ENCODE results near the gene MFSD6.
"Not testable (repeated sequence)": the region's sequence is repeated elsewhere in the genome, so short reads cannot be mapped to it uniquely, and the experiment has no call there.

MFSD6 gene

GRCh38 chr2:190481339-190481738, 73.2 kb downstream of the MFSD6 start:
- Mint-ChIP-seq H3K4me3 (no peak overlapping the region), H3K9me3 (no peaks in the 10 kb centered on the region), H3K4me1 (ENCODE audit: low read depth) (peaks cover 4% of the 10 kb centered on the region), H3K27ac (no peak overlapping the region), H3K36me3 (ENCODE audit: low read depth) (peaks cover 34% of the 10 kb centered on the region), H3K27me3 (no peaks in the 10 kb centered on the region)

GRCh38 chr2:190482451-190482850, 74.3 kb downstream of the MFSD6 start:
- no peaks in the 10 kb centered on the region for H3K9me3 Mint-ChIP-seq
- no peaks in the 10 kb centered on the region for H3K27me3 Mint-ChIP-seq
- no peak overlapping the region for H3K27ac Mint-ChIP-seq
- H3K4me3 Mint-ChIP-seq = no peak overlapping the region
- H3K36me3 Mint-ChIP-seq (ENCODE audit: low read depth) = peaks cover 42% of the 10 kb centered on the region
- peaks cover 6% of the 10 kb centered on the region for H3K4me1 Mint-ChIP-seq (ENCODE audit: low read depth)

GRCh38 chr2:190486037-190486623, 78.0 kb downstream of the MFSD6 start:
- H3K27me3 Mint-ChIP-seq = no peaks in the 10 kb centered on the region
- H3K27ac Mint-ChIP-seq = no peak overlapping the region
- H3K9me3 Mint-ChIP-seq = no peaks in the 10 kb centered on the region
- H3K4me3 Mint-ChIP-seq = no peak overlapping the region
- peaks cover 70% of the 10 kb centered on the region for H3K36me3 Mint-ChIP-seq (ENCODE audit: low read depth)
- peaks cover 6% of the 10 kb centered on the region for H3K4me1 Mint-ChIP-seq (ENCODE audit: low read depth)

- Mint-ChIP-seq H3K27me3 (no peaks in the 10 kb centered on the region), H3K4me1 (ENCODE audit: low read depth) (peaks cover 8% of the 10 kb centered on the region), H3K27ac (no peak overlapping the region), H3K9me3 (peaks cover 9% of the 10 kb centered on the region), H3K4me3 (no peak overlapping the region), H3K36me3 (ENCODE audit: low read depth) (peaks cover 80% of the 10 kb centered on the region)
Measured at GRCh38 chr2:190488516-190489233, 80.5 kb downstream of the MFSD6 start.

GRCh38 chr2:190489475-190489874, 81.3 kb downstream of the MFSD6 start:
- Mint-ChIP-seq H3K27me3 (no peaks in the 10 kb centered on the region), H3K4me1 (ENCODE audit: low read depth) (peaks cover 12% of the 10 kb centered on the region), H3K9me3 (peaks cover 9% of the 10 kb centered on the region), H3K4me3 (no peak overlapping the region), H3K27ac (no peak overlapping the region), H3K36me3 (ENCODE audit: low read depth) (peaks cover 81% of the 10 kb centered on the region)

- Mint-ChIP-seq H3K4me3 (no peak overlapping the region), H3K9me3 (peaks cover 9% of the 10 kb centered on the region), H3K36me3 (ENCODE audit: low read depth) (peaks cover 89% of the 10 kb centered on the region), H3K4me1 (ENCODE audit: low read depth) (peaks cover 16% of the 10 kb centered on the region), H3K27me3 (no peaks in the 10 kb centered on the region), H3K27ac (no peak overlapping the region)
Measured at GRCh38 chr2:190490502-190490901, 82.3 kb downstream of the MFSD6 start.

GRCh38 chr2:190493095-190493494, 84.9 kb downstream of the MFSD6 start:
- H3K27me3 Mint-ChIP-seq = no peaks in the 10 kb centered on the region
- H3K27ac Mint-ChIP-seq = no peak overlapping the region
- H3K4me1 Mint-ChIP-seq (ENCODE audit: low read depth) = peaks cover 13% of the 10 kb centered on the region
- no peak overlapping the region for H3K4me3 Mint-ChIP-seq
- peaks cover 89% of the 10 kb centered on the region for H3K36me3 Mint-ChIP-seq (ENCODE audit: low read depth)
- peaks cover 9% of the 10 kb centered on the region for H3K9me3 Mint-ChIP-seq

- not testable (repeated sequence) for H3K4me3 Mint-ChIP-seq
Measured at GRCh38 chr2:190494600-190495227, 86.6 kb downstream of the MFSD6 start.

GRCh38 chr2:190497428-190497827, 89.3 kb downstream of the MFSD6 start:
- H3K36me3 Mint-ChIP-seq (ENCODE audit: low read depth) = peaks cover 67% of the 10 kb centered on the region
- no peak overlapping the region for H3K27ac Mint-ChIP-seq
- H3K4me3 Mint-ChIP-seq = no peak overlapping the region

More at GRCh38 chr2:190494600-190495227, 86.6 kb downstream of the MFSD6 start:
- not testable (repeated sequence) for H3K27ac Mint-ChIP-seq, H3K27me3 Mint-ChIP-seq, H3K9me3 Mint-ChIP-seq
- peaks cover 13% of the 10 kb centered on the region for H3K4me1 Mint-ChIP-seq (ENCODE audit: low read depth)
- peaks cover 85% of the 10 kb centered on the region for H3K36me3 Mint-ChIP-seq (ENCODE audit: low read depth)

GRCh38 chr2:190499273-190499672, 91.1 kb downstream of the MFSD6 start:
- Mint-ChIP-seq H3K27ac (no peak overlapping the region), H3K9me3 (no peaks in the 10 kb centered on the region), H3K4me1 (ENCODE audit: low read depth) (peaks cover 21% of the 10 kb centered on the region), H3K27me3 (no peaks in the 10 kb centered on the region), H3K4me3 (no peak overlapping the region), H3K36me3 (ENCODE audit: low read depth) (peaks cover 68% of the 10 kb centered on the region)

More at GRCh38 chr2:190497428-190497827, 89.3 kb downstream of the MFSD6 start:
- H3K27me3 Mint-ChIP-seq = no peaks in the 10 kb centered on the region
- peaks cover 28% of the 10 kb centered on the region for H3K4me1 Mint-ChIP-seq (ENCODE audit: low read depth)
- H3K9me3 Mint-ChIP-seq = no peaks in the 10 kb centered on the region

GRCh38 chr2:190500054-190500502, 91.9 kb downstream of the MFSD6 start:
- no peaks in the 10 kb centered on the region for H3K9me3 Mint-ChIP-seq
- H3K27ac Mint-ChIP-seq = peak overlapping the region; percentile 50
- H3K36me3 Mint-ChIP-seq (ENCODE audit: low read depth) = peaks cover 68% of the 10 kb centered on the region
- no peak overlapping the region for H3K4me3 Mint-ChIP-seq
- H3K4me1 Mint-ChIP-seq (ENCODE audit: low read depth) = peaks cover 15% of the 10 kb centered on the region
- H3K27me3 Mint-ChIP-seq = no peaks in the 10 kb centered on the region

- Mint-ChIP-seq H3K9me3 (no peaks in the 10 kb centered on the region), H3K4me1 (ENCODE audit: low read depth) (peaks cover 15% of the 10 kb centered on the region), H3K4me3 (no peak overlapping the region), H3K27ac (no peak overlapping the region), H3K27me3 (no peaks in the 10 kb centered on the region), H3K36me3 (ENCODE audit: low read depth) (peaks cover 67% of the 10 kb centered on the region)
Measured at GRCh38 chr2:190501231-190501630, 93.1 kb downstream of the MFSD6 start.

- peaks cover 69% of the 10 kb centered on the region for H3K36me3 Mint-ChIP-seq (ENCODE audit: low read depth)
- H3K4me3 Mint-ChIP-seq = no peak overlapping the region
- no peaks in the 10 kb centered on the region for H3K27me3 Mint-ChIP-seq
- no peak overlapping the region for H3K27ac Mint-ChIP-seq
- H3K4me1 Mint-ChIP-seq (ENCODE audit: low read depth) = peaks cover 18% of the 10 kb centered on the region
- no peaks in the 10 kb centered on the region for H3K9me3 Mint-ChIP-seq
Measured at GRCh38 chr2:190501702-190502407, 93.7 kb downstream of the MFSD6 start.

- Mint-ChIP-seq H3K9me3 (no peaks in the 10 kb centered on the region), H3K36me3 (ENCODE audit: low read depth) (peaks cover 62% of the 10 kb centered on the region), H3K4me3 (no peak overlapping the region), H3K27me3 (no peaks in the 10 kb centered on the region), H3K4me1 (ENCODE audit: low read depth) (peaks cover 22% of the 10 kb centered on the region), H3K27ac (peak overlapping the region; percentile 2)
Measured at GRCh38 chr2:190503088-190503487, 94.9 kb downstream of the MFSD6 start.

GRCh38 chr2:190504912-190505311, 96.8 kb downstream of the MFSD6 start:
- H3K9me3 Mint-ChIP-seq = no peaks in the 10 kb centered on the region
- H3K27me3 Mint-ChIP-seq = no peaks in the 10 kb centered on the region
- H3K4me3 Mint-ChIP-seq = no peak overlapping the region
- peaks cover 58% of the 10 kb centered on the region for H3K36me3 Mint-ChIP-seq (ENCODE audit: low read depth)
- no peak overlapping the region for H3K27ac Mint-ChIP-seq
- H3K4me1 Mint-ChIP-seq (ENCODE audit: low read depth) = peaks cover 22% of the 10 kb centered on the region

All from stimulated activated naive CD8-positive, alpha-beta T cell treated with anti-CD3 and anti-CD28 coated beads, Interleukin-15, Interleukin-2, amounts not matched to agents 100 ng/mL and 50 ng/mL, for 24 hours (primary cell).